Limb (tissue), 2 donors: Measurements from ENCODE around the gene PLA1A.
"Not testable (repeated sequence)": the region's sequence is repeated elsewhere in the genome, so short reads cannot be mapped to it uniquely, and the experiment has no call there.

Source experiments
- DNase-seq, 2 donors: peaks; one replicate each; pipeline ENCODE4 v3.0.0-alpha.2; 2016; ENCODE audit errors: extremely low spot score in 2 of 2

Gene PLA1A, protein sequence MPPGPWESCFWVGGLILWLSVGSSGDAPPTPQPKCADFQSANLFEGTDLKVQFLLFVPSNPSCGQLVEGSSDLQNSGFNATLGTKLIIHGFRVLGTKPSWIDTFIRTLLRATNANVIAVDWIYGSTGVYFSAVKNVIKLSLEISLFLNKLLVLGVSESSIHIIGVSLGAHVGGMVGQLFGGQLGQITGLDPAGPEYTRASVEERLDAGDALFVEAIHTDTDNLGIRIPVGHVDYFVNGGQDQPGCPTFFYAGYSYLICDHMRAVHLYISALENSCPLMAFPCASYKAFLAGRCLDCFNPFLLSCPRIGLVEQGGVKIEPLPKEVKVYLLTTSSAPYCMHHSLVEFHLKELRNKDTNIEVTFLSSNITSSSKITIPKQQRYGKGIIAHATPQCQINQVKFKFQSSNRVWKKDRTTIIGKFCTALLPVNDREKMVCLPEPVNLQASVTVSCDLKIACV

DNA sequence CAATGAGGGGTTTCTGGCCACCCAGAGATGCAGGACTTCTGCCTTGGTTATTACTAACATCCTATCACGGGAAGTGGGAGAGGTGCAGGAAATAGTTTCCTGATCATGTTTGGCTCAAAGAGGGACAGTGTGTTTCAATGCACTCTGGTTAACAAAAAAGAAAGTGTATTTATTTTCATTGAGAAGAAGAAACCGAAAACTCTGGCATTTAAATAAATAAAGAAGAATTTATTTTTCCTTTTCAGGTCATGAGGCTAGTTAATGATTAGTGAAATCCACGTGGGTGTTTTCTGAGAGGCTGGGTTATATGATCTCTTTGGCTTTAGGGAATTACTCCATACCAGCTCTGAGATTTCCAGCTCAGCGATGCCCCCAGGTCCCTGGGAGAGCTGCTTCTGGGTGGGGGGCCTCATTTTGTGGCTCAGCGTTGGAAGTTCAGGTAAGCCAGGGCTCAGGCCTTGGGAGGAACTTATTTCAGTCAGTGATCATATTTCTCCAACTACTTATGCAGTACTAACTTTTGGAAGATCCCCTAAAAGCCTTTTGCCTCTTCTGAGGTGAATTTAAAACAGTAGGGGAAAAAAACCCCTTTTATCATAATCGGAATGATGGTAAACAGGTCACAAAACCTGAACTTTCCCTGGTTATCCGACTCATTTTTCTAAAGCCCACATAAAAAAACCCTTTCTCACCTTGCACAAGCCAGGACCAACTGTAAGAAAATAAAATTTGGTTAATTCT, at the start of gene PLA1A:
TSS of gene PLA1A (plus strand) at position 338 of the 741 bp plus-strand sequence. CDS start at position 367, 29 bp downstream.
- DNase-seq = no peak

GRCh38 chr3:119548341-119548740, 49.3 kb upstream of the PLA1A start:
- no peak for DNase-seq

DNA sequence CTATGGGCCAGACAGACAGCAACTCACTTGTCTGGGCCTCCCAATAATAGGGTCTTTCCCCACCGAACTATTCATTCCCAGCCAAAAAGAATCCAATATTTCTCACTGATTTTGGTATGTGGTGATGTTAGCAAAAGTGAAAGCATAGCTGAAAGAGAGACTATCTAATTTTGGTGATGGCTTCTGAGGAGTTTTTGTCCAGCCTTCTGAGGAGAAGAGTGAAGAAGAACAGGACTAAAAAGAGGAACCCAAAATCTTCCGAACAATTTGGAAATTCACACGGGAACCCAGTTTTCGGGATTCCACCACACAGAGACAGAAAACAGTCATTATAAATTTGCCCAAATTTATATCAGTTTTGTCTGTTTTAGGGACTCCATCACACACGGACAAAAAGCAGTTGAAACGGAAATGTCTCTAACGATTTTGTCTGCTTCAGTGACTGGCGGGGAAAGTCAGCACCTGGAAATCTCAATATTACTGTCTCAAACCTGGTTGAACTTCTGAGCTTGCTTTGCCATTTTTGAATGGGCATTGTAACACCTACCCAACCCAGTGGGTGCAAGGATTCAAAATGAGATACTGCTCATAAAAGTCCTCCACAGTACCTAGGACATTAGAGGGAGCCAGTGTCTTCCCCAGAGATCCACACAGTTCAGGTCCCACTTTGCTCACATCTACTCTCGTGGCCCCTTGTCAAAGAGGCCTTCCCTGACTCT, 47.3 kb upstream of the PLA1A start:
- DNase-seq = no peak

DNA sequence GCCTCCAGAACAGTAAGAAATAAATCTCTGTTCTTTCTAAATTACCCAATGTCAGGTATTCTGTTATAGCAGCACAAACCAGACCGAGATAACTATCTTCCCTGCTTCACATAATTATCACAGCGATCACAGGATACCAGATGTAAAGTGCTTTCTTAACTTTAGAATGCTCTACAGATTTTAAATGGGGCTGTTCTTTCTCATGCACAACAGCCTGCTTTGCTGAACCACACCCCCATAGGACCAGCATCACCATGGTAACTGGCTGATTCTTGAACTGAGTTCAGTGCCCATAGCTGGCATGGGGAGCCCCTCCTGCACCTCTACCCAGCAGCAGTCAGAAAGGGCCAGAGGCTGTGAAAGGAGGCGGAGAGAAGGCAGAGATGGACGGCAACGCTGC, 46.1 kb upstream of the PLA1A start:
- DNase-seq = no peak

DNA sequence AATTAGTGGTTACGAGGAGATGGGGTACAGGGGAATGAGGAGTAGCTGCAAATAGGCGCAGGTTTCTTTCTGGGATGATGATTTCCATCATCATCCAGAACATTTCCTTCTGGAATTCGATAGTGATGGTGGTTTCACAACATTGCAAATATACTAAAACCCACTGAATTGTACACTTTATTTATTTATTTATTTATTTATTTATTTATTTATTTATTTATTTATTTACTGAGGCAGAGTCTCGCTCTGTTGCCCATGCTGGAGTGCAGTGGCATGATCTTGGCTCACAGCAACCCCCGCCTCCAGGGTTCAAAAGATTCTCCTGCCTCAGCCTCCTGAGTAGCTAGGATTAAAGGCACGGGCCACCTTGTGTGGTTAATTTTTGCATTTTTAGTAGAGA, 44.8 kb upstream of the PLA1A start:
- DNase-seq = not testable (repeated sequence)

DNA sequence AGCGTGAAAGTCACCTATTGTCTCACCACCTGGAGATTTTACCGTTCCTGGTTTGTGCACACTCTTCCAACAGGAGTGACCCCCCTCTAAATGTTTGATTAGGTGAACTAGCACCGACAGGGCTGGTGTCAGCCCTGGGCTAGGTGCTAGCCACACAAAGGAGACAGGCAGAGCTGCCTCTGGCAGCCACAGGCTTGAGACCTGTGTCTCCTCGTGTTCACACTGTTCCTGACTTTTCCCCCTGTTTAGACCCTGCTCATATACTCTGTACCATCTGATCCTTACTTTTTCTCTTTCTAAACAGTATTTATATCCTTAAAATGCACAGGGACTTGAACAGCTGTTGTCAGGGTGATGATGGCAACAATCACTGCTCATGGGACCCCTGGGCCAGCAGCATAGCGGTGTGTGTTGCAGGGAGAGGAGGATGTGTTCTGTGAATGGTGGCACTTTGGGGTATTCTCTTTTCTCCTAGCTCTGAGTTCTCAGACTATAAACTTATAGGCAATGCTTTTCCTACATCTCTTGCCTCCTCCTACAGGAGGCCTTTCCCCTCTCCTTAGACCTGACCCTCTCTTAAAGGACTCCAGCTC, 43.8 kb upstream of the PLA1A start:
- no peak for DNase-seq

DNA sequence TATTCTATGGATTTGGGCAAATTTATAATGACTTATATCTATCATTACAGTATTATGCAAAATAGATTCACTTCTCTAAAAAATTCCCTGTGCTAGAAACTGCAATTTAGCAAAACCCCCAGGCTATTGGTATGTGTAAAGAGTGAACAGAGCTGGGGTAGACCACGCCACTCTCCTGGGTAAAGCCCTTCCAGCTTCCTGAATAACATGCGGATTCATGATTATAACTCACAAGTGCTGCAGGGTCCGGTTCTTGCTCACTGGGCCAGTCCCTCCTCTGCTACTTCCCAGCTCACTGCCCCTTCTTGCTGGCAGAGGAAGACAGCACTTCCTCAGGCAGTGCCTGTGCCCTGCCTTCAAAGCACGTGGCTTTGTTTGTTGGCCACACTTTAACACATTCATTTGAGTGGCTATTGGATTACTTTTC, 42.4 kb upstream of the PLA1A start:
- DNase-seq = no peak

- no peak for DNase-seq
Observed at GRCh38 chr3:119555929-119556328, 41.8 kb upstream of the PLA1A start.

- DNase-seq = no peak
Observed at GRCh38 chr3:119557192-119557876, 40.4 kb upstream of the PLA1A start.

DNA sequence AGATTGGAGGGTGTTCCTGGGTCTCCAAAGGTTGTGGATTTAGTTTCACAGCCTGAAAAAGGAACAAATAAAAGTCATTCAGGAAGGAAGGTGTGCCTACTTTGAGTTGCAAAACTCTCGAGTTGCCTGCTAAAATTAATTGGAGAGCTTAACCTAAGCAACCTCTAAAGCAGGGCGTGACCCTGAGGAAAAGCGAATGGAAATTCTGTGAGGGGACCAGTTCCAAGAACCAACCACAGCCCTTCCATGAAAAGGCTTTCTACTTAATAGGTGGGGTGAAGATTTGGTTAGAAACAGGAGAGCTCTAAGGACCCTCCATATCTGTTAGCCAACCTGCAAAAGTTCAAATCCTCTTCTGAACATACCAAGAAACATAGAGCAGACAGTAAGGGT, 39.8 kb upstream of the PLA1A start:
- DNase-seq = no peak

DNA sequence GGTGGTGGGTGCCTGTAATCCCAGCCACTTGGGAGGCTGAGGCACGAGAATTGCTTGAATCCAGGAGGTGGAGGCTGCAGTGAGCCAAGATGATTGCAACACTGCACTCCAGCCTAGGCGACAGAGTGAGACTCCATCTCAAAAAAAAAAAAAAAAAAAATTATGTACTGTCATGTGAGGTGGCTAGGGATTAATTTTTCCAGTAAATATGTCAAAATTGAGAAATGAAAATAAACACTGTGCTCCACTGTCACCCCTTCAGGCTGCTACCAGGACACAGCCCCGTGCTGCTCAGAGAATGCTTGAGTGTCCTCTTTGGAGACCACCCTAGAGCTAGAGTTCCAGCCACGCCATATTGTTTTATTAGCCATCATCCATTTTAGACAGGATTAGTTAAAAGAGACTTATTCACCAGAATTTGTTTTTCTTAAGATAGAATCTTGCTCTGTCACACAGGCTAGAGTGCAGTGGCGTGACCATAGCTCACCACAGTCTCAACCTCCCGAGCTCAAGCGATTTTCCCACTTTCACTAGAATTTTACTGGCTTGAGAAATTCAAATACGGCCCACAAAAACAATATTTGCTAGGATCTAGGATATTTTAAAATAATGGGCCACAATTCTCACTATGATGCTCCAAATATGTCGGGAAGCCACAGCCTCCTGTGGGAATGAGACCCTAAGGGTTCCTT, 38.9 kb upstream of the PLA1A start:
- DNase-seq = no peak

DNA sequence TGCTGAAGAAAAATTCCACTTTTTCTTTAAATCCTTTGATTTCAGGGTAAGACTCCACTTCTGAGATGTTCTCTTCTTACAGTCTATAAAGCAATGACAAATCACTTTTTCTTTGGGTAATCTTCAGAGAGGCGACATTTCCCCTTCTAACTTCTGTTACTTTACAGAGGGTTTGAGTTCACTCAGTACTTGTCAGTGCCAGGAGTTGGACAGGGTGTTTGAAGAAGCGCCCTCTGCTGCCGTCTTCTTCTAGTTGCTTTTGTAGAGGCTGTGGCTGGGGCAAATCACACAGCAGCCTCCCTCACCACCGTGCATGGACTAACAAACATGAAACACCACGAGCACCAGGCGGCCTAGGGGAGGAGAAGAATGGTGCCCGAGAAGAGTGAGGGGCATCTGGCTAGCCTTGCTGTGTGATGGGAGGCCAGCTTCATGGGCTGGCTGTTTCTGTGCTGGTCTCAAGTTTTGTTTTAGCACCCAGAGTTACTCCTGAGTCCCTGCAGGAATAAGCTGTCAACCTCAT, 38.2 kb upstream of the PLA1A start, which contains the start of gene CD80:
TSS of gene CD80 (minus strand) at position 174 of the 523 bp plus-strand sequence. CDS start 1,886 bp downstream, outside the sequence.
- DNase-seq = no peak

- no peak for DNase-seq
Observed at GRCh38 chr3:119560160-119560559, 37.5 kb upstream of the PLA1A start.

- DNase-seq = no peak
Observed at GRCh38 chr3:119562307-119562961, 35.3 kb upstream of the PLA1A start.

DNA sequence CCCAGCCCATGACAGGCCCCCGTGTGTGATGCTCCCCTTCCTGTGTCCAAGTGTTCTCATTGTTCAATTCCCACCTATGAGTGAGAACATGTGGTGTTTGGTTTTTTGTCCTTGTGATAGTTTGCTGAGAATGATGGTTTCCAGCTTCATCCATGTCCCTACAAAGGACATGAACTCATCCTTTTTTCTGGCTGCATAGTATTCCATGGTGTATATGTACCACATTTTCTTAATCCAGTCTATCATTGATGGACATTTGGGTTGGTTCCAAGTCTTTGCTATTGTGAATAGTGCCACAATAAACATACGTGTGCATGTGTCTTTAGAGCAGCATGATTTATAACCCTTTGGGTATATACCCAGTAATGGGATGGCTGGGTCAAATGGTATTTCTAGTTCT, 34.4 kb upstream of the PLA1A start:
- not testable (repeated sequence) for DNase-seq

DNA sequence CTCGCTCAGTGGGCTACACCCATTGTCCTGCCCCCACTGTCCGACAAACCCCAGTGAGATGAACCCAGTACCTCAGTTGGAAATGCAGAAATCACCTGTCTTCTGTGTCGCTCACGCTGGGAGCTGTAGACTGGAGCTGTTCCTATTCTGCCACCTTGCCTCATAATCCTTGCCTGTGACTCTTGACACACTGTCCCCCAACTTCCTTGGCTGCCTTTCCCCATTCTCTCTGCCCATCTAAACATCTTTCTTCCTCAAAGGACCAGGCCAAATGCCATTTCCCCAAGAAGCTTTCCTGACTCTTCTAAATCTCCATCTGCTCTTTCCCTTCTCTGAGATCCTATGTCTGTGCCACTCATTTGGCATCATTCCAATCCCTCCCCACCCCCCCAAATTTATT, 28.5 kb upstream of the PLA1A start:
- no peak for DNase-seq

DNA sequence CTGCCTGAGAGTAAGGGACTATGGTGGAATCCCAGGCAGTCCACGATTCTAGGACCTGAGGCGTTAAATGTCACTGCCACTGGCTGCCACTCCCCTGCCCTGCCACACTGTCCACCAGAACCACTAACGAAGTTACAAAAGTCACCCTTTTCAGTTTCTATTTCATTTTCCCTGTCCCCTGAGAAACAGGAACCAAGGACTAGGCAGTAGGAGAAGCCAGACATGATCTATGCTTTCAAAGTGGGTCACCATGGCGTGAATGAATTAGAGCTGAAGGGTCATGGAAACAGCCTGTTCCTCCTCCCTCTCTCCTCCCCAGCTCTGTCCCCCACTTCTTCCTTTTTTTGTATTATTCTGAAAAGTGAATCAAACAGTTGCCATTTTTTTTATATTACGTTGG, 27.5 kb upstream of the PLA1A start:
- no peak for DNase-seq

DNA sequence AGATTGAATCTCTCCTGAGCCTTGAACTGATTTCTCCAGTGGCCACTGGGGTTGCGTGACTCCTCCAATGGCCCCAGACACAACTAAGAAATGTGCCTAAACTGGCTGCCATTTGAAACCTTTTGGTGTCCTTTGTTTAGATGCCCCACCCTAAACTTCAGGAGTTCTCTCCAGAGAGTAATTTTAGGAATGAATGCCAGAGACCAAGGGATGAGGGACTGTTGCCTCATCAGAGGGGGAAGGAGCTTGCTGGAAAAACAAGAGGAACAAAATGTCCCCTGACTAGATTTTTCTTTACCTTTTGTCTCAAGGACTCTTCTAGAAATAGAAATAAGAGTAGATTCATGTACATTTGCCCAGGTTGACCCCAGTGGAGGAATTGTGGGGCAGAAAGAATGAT, 26.5 kb upstream of the PLA1A start:
- DNase-seq = no peak

DNA sequence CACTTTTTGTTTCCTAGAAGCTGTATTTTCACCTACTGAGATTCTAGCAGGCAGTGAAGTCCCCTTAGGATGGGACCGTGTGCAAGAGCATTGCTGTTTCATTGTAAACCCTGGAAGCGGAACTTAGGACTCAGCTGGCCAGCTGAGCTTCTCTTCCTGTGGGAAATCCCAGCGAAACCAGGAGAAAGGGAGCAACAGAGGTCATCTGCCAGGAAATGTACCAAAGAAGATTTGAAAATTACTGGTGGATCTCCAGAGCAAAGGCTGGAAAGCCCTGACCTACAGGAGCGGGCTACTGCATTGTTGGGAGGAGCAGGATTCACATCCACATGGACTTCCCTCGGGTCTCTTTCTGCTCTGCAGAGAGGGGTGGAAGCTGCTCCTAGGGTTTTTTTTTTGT, 26.0 kb upstream of the PLA1A start:
- no peak for DNase-seq

DNA sequence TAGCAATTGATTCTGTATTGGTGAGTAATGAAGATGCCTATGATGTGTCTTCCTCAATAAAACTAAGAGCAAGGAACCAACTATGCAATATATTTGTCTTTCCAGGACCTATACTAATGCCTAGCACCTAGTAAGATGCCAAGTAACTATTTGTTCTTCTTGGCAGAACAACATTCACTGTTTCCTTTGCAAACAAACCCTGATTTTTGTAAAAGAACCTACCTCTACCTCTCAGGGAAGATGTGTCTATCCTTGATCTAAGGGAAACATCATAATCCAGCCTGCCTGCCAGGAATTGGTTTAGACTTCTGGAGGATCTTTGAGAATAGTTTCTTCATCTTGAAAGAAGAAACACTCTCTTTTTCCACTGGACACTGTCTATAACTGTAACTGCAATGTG, 22.2 kb upstream of the PLA1A start:
- DNase-seq = no peak
